ENCODE measurements around the gene DENND2C.

The DENND2C gene

DNA sequence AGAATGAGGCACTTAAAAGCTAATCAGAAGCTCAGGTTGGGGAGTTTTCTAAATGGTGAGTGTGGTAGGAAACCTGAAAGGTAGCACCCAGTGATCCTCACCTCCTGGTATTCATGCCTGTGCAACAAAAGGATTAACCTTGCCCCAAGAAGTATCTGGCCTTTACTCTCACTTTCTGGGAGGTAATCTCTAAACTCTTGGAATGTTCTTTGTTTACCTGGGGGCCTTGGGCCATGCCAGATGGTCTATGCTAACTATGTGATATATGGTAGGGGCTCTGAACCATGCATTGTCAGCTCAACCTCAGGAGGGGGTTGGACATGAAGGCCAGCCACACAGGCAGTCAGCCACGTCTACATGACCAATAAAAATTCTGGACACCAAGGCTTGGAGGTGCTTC, 134.4 kb downstream of the DENND2C start:
- Histone ChIP-seq H3K4me1 (ENCODE audit: low read depth, poor library complexity, severe bottlenecking) (no peaks in the 10 kb centered on the region), H3K4me3 (IDR thresholded peaks at IDR 0.05; ENCODE audit: insufficient read depth, low read depth, low read length) (no peak overlapping the region), H3K4me2 (no peak overlapping the region), H3K27me3 (ENCODE audit: insufficient read depth, low read depth) (no peaks in the 10 kb centered on the region), H2AFZ (ENCODE audit: low read depth) (no peak overlapping the region), H3K79me2 (ENCODE audit: insufficient read depth, low read depth) (no peaks in the 10 kb centered on the region), H4K20me1 (ENCODE audit: insufficient read depth) (no peaks in the 10 kb centered on the region), H3K36me3 (ENCODE audit: insufficient read depth) (no peaks in the 10 kb centered on the region), H3K9ac (no peak overlapping the region), H3K27ac (no peak overlapping the region)
- no peak for TF ChIP-seq CTCF (conservative IDR thresholded peaks at IDR 0.05; ENCODE audit: low read depth, low read length)

All from KMS-11 (cell line).